HepG2 (cell line): Measurements from ENCODE around the gene HYCC1.

Experiments
- HDAC2 ChIP-seq: sonication (generic); formaldehyde crosslinking; IDR thresholded peaks from 2 replicates; pipeline ENCODE4 v1.4.0; 2020; ENCODE audit warnings: missing genetic modification reagents
- HNRNPK ChIP-seq: fragments of 200-400 bp; formaldehyde crosslinking; IDR thresholded peaks from 2 replicates; pipeline ENCODE4 v1.6.1; 2018; ENCODE audit warnings: low read length, low read depth, moderate library complexity, mild to moderate bottlenecking; ENCODE audit not compliant: poor library complexity, severe bottlenecking
- NFE2L1 ChIP-seq: sonication (generic); formaldehyde crosslinking; IDR thresholded peaks from 2 replicates; pipeline ENCODE4 v1.4.0; 2020; ENCODE audit warnings: missing genetic modification reagents, mild to moderate bottlenecking, borderline replicate concordance
- SUZ12 ChIP-seq: fragments of 150-350 bp; IDR thresholded peaks from 2 replicates; pipeline ENCODE4 v1.6.1; 2014; ENCODE audit warnings: low read depth, low read length
- U2AF1 ChIP-seq: fragments of 200-400 bp; formaldehyde crosslinking; optimal IDR thresholded peaks from 2 replicates; pipeline ENCODE3; 2017; ENCODE audit warnings: mild to moderate bottlenecking, low read depth, low read length
- TF ChIP-seq, protein P1 (sequence below): sonication (generic); formaldehyde crosslinking; IDR thresholded peaks from 2 replicates; pipeline ENCODE4 v1.5.0; 2020; ENCODE audit warnings: mild to moderate bottlenecking, missing genetic modification reagents
- TF ChIP-seq, protein P2 (sequence below): sonication (generic); formaldehyde crosslinking; IDR thresholded peaks from 2 replicates; pipeline ENCODE4 v1.5.0; 2020; ENCODE audit warnings: mild to moderate bottlenecking, missing genetic modification reagents, moderate library complexity

DNA sequence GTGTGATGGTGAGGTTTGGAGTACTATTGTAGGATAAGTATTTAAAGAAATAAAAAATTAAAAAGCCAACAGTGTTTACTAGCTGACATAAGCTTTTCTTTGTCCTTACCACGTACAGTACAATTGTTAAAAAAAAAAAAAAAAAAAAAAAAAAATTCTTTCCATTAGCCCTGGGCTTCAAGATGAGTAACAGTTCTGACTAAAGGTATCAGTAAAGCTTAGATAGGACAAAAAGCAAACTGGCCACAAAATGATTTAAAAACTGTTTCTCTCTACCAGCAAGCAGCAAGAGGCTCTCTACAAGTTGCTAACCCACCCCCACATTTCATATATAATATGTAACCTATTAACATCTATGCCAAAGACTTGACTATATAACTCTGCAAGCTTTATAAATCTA, 17.5 kb downstream of the HYCC1 start:
- TF ChIP-seq NFE2L1 (CRISPR knock-in tag) = no peak
- no peak for TF ChIP-seq HDAC2 (CRISPR knock-in tag)
- TF ChIP-seq, protein P1, sequence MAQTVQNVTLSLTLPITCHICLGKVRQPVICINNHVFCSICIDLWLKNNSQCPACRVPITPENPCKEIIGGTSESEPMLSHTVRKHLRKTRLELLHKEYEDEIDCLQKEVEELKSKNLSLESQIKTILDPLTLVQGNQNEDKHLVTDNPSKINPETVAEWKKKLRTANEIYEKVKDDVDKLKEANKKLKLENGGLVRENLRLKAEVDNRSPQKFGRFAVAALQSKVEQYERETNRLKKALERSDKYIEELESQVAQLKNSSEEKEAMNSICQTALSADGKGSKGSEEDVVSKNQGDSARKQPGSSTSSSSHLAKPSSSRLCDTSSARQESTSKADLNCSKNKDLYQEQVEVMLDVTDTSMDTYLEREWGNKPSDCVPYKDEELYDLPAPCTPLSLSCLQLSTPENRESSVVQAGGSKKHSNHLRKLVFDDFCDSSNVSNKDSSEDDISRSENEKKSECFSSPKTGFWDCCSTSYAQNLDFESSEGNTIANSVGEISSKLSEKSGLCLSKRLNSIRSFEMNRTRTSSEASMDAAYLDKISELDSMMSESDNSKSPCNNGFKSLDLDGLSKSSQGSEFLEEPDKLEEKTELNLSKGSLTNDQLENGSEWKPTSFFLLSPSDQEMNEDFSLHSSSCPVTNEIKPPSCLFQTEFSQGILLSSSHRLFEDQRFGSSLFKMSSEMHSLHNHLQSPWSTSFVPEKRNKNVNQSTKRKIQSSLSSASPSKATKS (CRISPR knock-in tag) = no peak
- no peak for TF ChIP-seq HNRNPK
- no peak for TF ChIP-seq SUZ12
- no peak for TF ChIP-seq U2AF1
- TF ChIP-seq, protein P2, sequence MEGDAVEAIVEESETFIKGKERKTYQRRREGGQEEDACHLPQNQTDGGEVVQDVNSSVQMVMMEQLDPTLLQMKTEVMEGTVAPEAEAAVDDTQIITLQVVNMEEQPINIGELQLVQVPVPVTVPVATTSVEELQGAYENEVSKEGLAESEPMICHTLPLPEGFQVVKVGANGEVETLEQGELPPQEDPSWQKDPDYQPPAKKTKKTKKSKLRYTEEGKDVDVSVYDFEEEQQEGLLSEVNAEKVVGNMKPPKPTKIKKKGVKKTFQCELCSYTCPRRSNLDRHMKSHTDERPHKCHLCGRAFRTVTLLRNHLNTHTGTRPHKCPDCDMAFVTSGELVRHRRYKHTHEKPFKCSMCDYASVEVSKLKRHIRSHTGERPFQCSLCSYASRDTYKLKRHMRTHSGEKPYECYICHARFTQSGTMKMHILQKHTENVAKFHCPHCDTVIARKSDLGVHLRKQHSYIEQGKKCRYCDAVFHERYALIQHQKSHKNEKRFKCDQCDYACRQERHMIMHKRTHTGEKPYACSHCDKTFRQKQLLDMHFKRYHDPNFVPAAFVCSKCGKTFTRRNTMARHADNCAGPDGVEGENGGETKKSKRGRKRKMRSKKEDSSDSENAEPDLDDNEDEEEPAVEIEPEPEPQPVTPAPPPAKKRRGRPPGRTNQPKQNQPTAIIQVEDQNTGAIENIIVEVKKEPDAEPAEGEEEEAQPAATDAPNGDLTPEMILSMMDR (CRISPR knock-in tag) = no peak
